ENCODE results near the gene AATF.

The AATF gene

GRCh38 chr17:37096071-37096470 is 147.3 kb downstream of the AATF start:
- Histone ChIP-seq H3K9ac (ENCODE audit: low read length) (no peak overlapping the region), H3K4me3 (ENCODE audit: low read length) (no peak overlapping the region), H3K27me3 (ENCODE audit: control insufficient read depth, insufficient read depth, low read length) (no peaks in the 10 kb centered on the region), H3K36me3 (ENCODE audit: control insufficient read depth, insufficient read depth, low read length) (no peaks in the 10 kb centered on the region), H3K9me3 (ENCODE audit: control insufficient read depth, low read length) (no peaks in the 10 kb centered on the region), H3K4me1 (ENCODE audit: control insufficient read depth, insufficient read depth, low read length) (peaks cover 13% of the 10 kb centered on the region)

GRCh38 chr17:37097154-37097553 is 148.4 kb downstream of the AATF start:
- Histone ChIP-seq H3K27me3 (ENCODE audit: control insufficient read depth, insufficient read depth, low read length) (no peaks in the 10 kb centered on the region), H3K9ac (ENCODE audit: low read length) (no peak overlapping the region), H3K4me3 (ENCODE audit: low read length) (no peak overlapping the region), H3K9me3 (ENCODE audit: control insufficient read depth, low read length) (no peaks in the 10 kb centered on the region), H3K4me1 (ENCODE audit: control insufficient read depth, insufficient read depth, low read length) (peaks cover 7% of the 10 kb centered on the region), H3K36me3 (ENCODE audit: control insufficient read depth, insufficient read depth, low read length) (no peaks in the 10 kb centered on the region)

GRCh38 chr17:37098152-37098551 is 149.4 kb downstream of the AATF start:
- Histone ChIP-seq H3K9ac (ENCODE audit: low read length) (no peak overlapping the region), H3K9me3 (ENCODE audit: control insufficient read depth, low read length) (no peaks in the 10 kb centered on the region), H3K36me3 (ENCODE audit: control insufficient read depth, insufficient read depth, low read length) (no peaks in the 10 kb centered on the region), H3K4me1 (ENCODE audit: control insufficient read depth, insufficient read depth, low read length) (no peaks in the 10 kb centered on the region), H3K4me3 (ENCODE audit: low read length) (no peak overlapping the region), H3K27me3 (ENCODE audit: control insufficient read depth, insufficient read depth, low read length) (no peaks in the 10 kb centered on the region)

- Histone ChIP-seq H3K4me3 (ENCODE audit: low read length) (no peak overlapping the region), H3K9ac (ENCODE audit: low read length) (no peak overlapping the region), H3K36me3 (ENCODE audit: control insufficient read depth, insufficient read depth, low read length) (no peaks in the 10 kb centered on the region), H3K27me3 (ENCODE audit: control insufficient read depth, insufficient read depth, low read length) (no peaks in the 10 kb centered on the region), H3K9me3 (ENCODE audit: control insufficient read depth, low read length) (no peaks in the 10 kb centered on the region), H3K4me1 (ENCODE audit: control insufficient read depth, insufficient read depth, low read length) (no peaks in the 10 kb centered on the region)
Observed at GRCh38 chr17:37098910-37099664, 150.3 kb downstream of the AATF start.

GRCh38 chr17:37100231-37100630 is 151.5 kb downstream of the AATF start:
- H3K36me3 ChIP-seq (ENCODE audit: control insufficient read depth, insufficient read depth, low read length) = no peaks in the 10 kb centered on the region
- no peaks in the 10 kb centered on the region for H3K4me1 ChIP-seq (ENCODE audit: control insufficient read depth, insufficient read depth, low read length)
- H3K4me3 ChIP-seq (ENCODE audit: low read length) = no peak overlapping the region
- H3K9me3 ChIP-seq (ENCODE audit: control insufficient read depth, low read length) = no peaks in the 10 kb centered on the region
- no peaks in the 10 kb centered on the region for H3K27me3 ChIP-seq (ENCODE audit: control insufficient read depth, insufficient read depth, low read length)
- H3K9ac ChIP-seq (ENCODE audit: low read length) = no peak overlapping the region

GRCh38 chr17:37101306-37101705 is 152.6 kb downstream of the AATF start:
- no peak overlapping the region for H3K4me3 ChIP-seq (ENCODE audit: low read length)
- no peak overlapping the region for H3K9ac ChIP-seq (ENCODE audit: low read length)
- no peaks in the 10 kb centered on the region for H3K9me3 ChIP-seq (ENCODE audit: control insufficient read depth, low read length)
- H3K36me3 ChIP-seq (ENCODE audit: control insufficient read depth, insufficient read depth, low read length) = no peaks in the 10 kb centered on the region
- H3K4me1 ChIP-seq (ENCODE audit: control insufficient read depth, insufficient read depth, low read length) = no peaks in the 10 kb centered on the region
- no peaks in the 10 kb centered on the region for H3K27me3 ChIP-seq (ENCODE audit: control insufficient read depth, insufficient read depth, low read length)

GRCh38 chr17:37103231-37103630 is 154.5 kb downstream of the AATF start:
- Histone ChIP-seq H3K36me3 (ENCODE audit: control insufficient read depth, insufficient read depth, low read length) (no peaks in the 10 kb centered on the region), H3K9ac (ENCODE audit: low read length) (no peak overlapping the region), H3K4me3 (ENCODE audit: low read length) (no peak overlapping the region), H3K4me1 (ENCODE audit: control insufficient read depth, insufficient read depth, low read length) (no peaks in the 10 kb centered on the region), H3K27me3 (ENCODE audit: control insufficient read depth, insufficient read depth, low read length) (no peaks in the 10 kb centered on the region), H3K9me3 (ENCODE audit: control insufficient read depth, low read length) (no peaks in the 10 kb centered on the region)

- H3K9ac ChIP-seq (ENCODE audit: low read length) = no peak overlapping the region
- H3K4me1 ChIP-seq (ENCODE audit: control insufficient read depth, insufficient read depth, low read length) = no peaks in the 10 kb centered on the region
- H3K27me3 ChIP-seq (ENCODE audit: control insufficient read depth, insufficient read depth, low read length) = no peaks in the 10 kb centered on the region
- no peak overlapping the region for H3K4me3 ChIP-seq (ENCODE audit: low read length)
- H3K9me3 ChIP-seq (ENCODE audit: control insufficient read depth, low read length) = no peaks in the 10 kb centered on the region
- no peaks in the 10 kb centered on the region for H3K36me3 ChIP-seq (ENCODE audit: control insufficient read depth, insufficient read depth, low read length)
Observed at GRCh38 chr17:37106049-37106448, 157.3 kb downstream of the AATF start.
